GM12878 (cell line): ENCODE results near the gene DMWD. TPM values are rescaled to one million over a fixed set of nuclear protein-coding genes. Genes with fewer than 3 reads are reported as not detected.

Experiments
- ATAC-seq: fragments of 200-7000 bp; cut with Tn5 transposase; 3 replicates; pipeline ENCODE4 v1.9.1; 2020; ENCODE audit warnings: mild to moderate bottlenecking, moderate library complexity
- BruUV-seq: library from RNA; stranded (reverse); fragments of 400-500 nt; replicated peaks from 2 replicates; lab custom pipeline; 2021; lab: Mats Ljungman, UMichigan
- CTCF ChIA-PET: fragments of 300-600 bp; sonication (Branson Sonifier 250); formaldehyde crosslinking; extraction: SDS; loops from one replicate; lab custom pipeline; 2021; ENCODE audit warnings: inconsistent platforms; lab: Yijun Ruan, JAX
- POLR2A ChIA-PET: fragments of 350-600 bp; formaldehyde crosslinking; extraction: SDS; loops from one replicate; lab custom pipeline; 2021; ENCODE audit warnings: inconsistent platforms; lab: Charles Lee
- RAD21 ChIA-PET: fragments of 300-600 bp; sonication (Branson Sonifier 250); formaldehyde crosslinking; loops from one replicate; lab custom pipeline; 2023; ENCODE audit warnings: antibody characterized with exemption; ENCODE audit not compliant: unreplicated experiment; lab: Charles Lee
- SMC1A ChIA-PET: fragments of 300-600 bp; sonication (Branson Sonifier 250); formaldehyde crosslinking; loops from one replicate; lab custom pipeline; 2023; ENCODE audit not compliant: unreplicated experiment, uncharacterized antibody; lab: Charles Lee
- DNase-seq: peaks from one replicate; pipeline ENCODE4 v3.0.0-alpha.2; 2011; ENCODE audit warnings: low read depth, low spot score
- FAIRE-seq: peaks from 3 replicates; lab custom pipeline; 2011; peaks lifted over from hg19 to GRCh38; lab: Jason Lieb, UNC
- H2AFZ ChIP-seq: 2 replicates; pipeline ENCODE4 v1.6.0; 2011; ENCODE audit warnings: low read depth, low read length, control low read depth; ENCODE audit not compliant: control insufficient read depth
- H3K27ac ChIP-seq: 2 replicates; pipeline ENCODE4 v1.5.1; 2011; ENCODE audit warnings: control low read depth; ENCODE audit not compliant: control insufficient read depth, insufficient read depth
- H3K27me3 ChIP-seq, 2 experiments: replicated peaks in 1 of 2; 2 replicates each; pipeline versions ENCODE4 v1.6.0 to v1.6.1; 2011; ENCODE audit warnings: low read length in 1 of 2; ENCODE audit not compliant: control insufficient read depth in 2 of 2, insufficient read depth in 2 of 2
- H3K36me3 ChIP-seq, 2 experiments: 2 replicates each; pipeline ENCODE4 v1.5.1; 2011; ENCODE audit warnings: low read length in 1 of 2; ENCODE audit not compliant: control insufficient read depth in 2 of 2, insufficient read depth in 2 of 2
- H3K4me1 ChIP-seq: 2 replicates; pipeline ENCODE4 v1.6.1; 2011; ENCODE audit warnings: mild to moderate bottlenecking, low read length, moderate library complexity, mixed read lengths; ENCODE audit not compliant: control insufficient read depth, insufficient read depth
- H3K4me2 ChIP-seq: 2 replicates; pipeline ENCODE4 v1.6.0; 2011; ENCODE audit warnings: control low read depth; ENCODE audit not compliant: control insufficient read depth, insufficient read depth
- H3K4me3 ChIP-seq: fragments of 200-600 bp; sonication (generic); 2 replicates; pipeline ENCODE4 v1.5.1; 2016
- H3K79me2 ChIP-seq: 2 replicates; pipeline ENCODE4 v1.6.0; 2011; ENCODE audit warnings: low read length; ENCODE audit not compliant: control insufficient read depth, insufficient read depth
- H3K9ac ChIP-seq: 2 replicates; pipeline ENCODE4 v1.8.0; 2011; ENCODE audit warnings: low read length, control low read depth, mixed read lengths; ENCODE audit not compliant: control insufficient read depth, insufficient read depth
- H3K9me3 ChIP-seq: replicated peaks from 3 replicates; pipeline ENCODE4 v1.5.1; 2011; ENCODE audit warnings: mild to moderate bottlenecking, low read length; ENCODE audit not compliant: control insufficient read depth, insufficient read depth
- H4K20me1 ChIP-seq: 2 replicates; pipeline ENCODE4 v1.6.0; 2011; ENCODE audit not compliant: control insufficient read depth, insufficient read depth
- CBFB ChIP-seq: IDR thresholded peaks from 2 replicates; pipeline ENCODE4 v1.6.1; 2016; ENCODE audit warnings: antibody characterized with exemption, low read depth
- FOXM1 ChIP-seq: IDR thresholded peaks from 2 replicates; pipeline ENCODE4 v1.6.1; 2012; ENCODE audit warnings: low read depth, mild to moderate bottlenecking, inconsistent platforms, low read length, moderate library complexity
- NFYB ChIP-seq: IDR thresholded peaks from 2 replicates; pipeline ENCODE4 v1.6.1; 2011; ENCODE audit warnings: low read depth, mild to moderate bottlenecking, low read length, improper control_type of control experiment, moderate library complexity; ENCODE audit not compliant: insufficient read depth
- NR2F1 ChIP-seq: fragments of 450-650 bp; conservative IDR thresholded peaks from 2 replicates; pipeline ENCODE4 v1.6.1; 2017; ENCODE audit warnings: mild to moderate bottlenecking
- PBX3 ChIP-seq: IDR thresholded peaks from 2 replicates; pipeline ENCODE4 v1.6.1; 2011; ENCODE audit warnings: mild to moderate bottlenecking, low read depth, low read length, moderate library complexity; ENCODE audit not compliant: insufficient replicate concordance
- REST ChIP-seq: IDR thresholded peaks from 2 replicates; pipeline ENCODE4 v1.6.1; 2012; ENCODE audit warnings: mild to moderate bottlenecking, low read depth, low read length
- SMARCA5 ChIP-seq: fragments of 450-650 bp; IDR thresholded peaks from 2 replicates; pipeline ENCODE4 v1.6.1; 2017; ENCODE audit warnings: mild to moderate bottlenecking
- SMC3 ChIP-seq: IDR thresholded peaks from 2 replicates; pipeline ENCODE4 v1.6.1; 2011; ENCODE audit warnings: low read length, improper control_type of control experiment, borderline replicate concordance
- SREBF2 ChIP-seq: IDR thresholded peaks from 2 replicates; pipeline ENCODE4 v1.6.1; 2012; ENCODE audit warnings: mild to moderate bottlenecking, low read length
- SRF ChIP-seq, 2 experiments: IDR thresholded peaks; 2 replicates each; pipeline ENCODE4 v1.6.1; 2011; ENCODE audit warnings: low read depth in 2 of 2, low read length in 2 of 2, mild to moderate bottlenecking in 1 of 2, moderate library complexity in 1 of 2
- WGBS: methylation state at CpG from one replicate; pipeline ENCODE4 v1.1.6; 2016; ENCODE audit warnings: low lambda C conversion rate; ENCODE audit not compliant: insufficient replicate concordance, insufficient coverage; ENCODE audit errors: missing lambda C conversion rate; 5-methylcytosine and 5-hydroxymethylcytosine counted together
- in situ Hi-C: fragments of 300-500 bp; cut with MboI; formaldehyde crosslinking; loops from 9 replicates; pipeline ENCODE4 v1.14.3; 2018; ENCODE audit warnings: mixed read lengths
- intact Hi-C: fragments of 100-400 bp; cut with micrococcal nuclease; formaldehyde crosslinking; loops from one replicate; pipeline ENCODE4 v1.14.2; 2022; ENCODE audit not compliant: unreplicated experiment
- polyA plus RNA-seq, 11 experiments: library from polyadenylated mRNA; depleted of rRNA in 4 of 11; unstranded in 6 of 11; stranded (reverse) in 5 of 11; fragments of >200 nt; fragmentation: Nextera tagmentation in 4 of 11; fragmentation: Illumina TruSeq in 1 of 11; extraction: Ambion mirVana in 4 of 11; extraction: Trizol in 1 of 11; gene quantifications; 1 replicate in 1 of 11; 2 replicates in 10 of 11; pipeline versions ENCODE4 v1.2.1 to v1.2.3, GENCODE V29; 2011 to 2016; ENCODE audit warnings: inconsistent platforms in 2 of 11, missing spikeins in 2 of 11, low read depth in 1 of 11
- total RNA-seq, 4 experiments: library from RNA; depleted of rRNA in 3 of 4; stranded (reverse); fragments of >200 nt in 3 of 4; fragmentation: Illumina TruSeq in 1 of 4; extraction: Trizol in 1 of 4; gene quantifications; 2 replicates each; pipeline versions ENCODE4 v1.2.1 to v1.2.3, GENCODE V29; 2013 to 2021

The DMWD gene
- total and polyA plus RNA-seq, 10 of the 15 experiments (the other 5 are each of a cell fraction or from before 2014, with no cell fraction given): 3.5 to 56.0 (median 11.6) TPM

- Histone ChIP-seq H3K4me2 (no peak overlapping the region), H3K4me3 (no peak overlapping the region), H3K9ac (no peak overlapping the region), H3K79me2 (no peaks in the 10 kb centered on the region)
- in situ Hi-C loops: no loop called here
- 81% methylated on average over 12 of the region's 12 CpGs for WGBS
- BruUV-seq: no TSS peak
- TF ChIP-seq NR2F1 (no peak), NFYB (no peak), CBFB (no peak), FOXM1 (no peak)
- TF ChIP-seq, all 136 proteins: peak for 0
- Histone ChIP-seq H4K20me1 (no peaks in the 10 kb centered on the region), H3K27ac (no peak overlapping the region), H3K4me1 (peaks cover 12% of the 10 kb centered on the region), H3K9me3 (no peaks in the 10 kb centered on the region), H2AFZ (no peak overlapping the region), H3K27me3 (no peaks in the 10 kb centered on the region), H3K36me3 (no peaks in the 10 kb centered on the region)
- no peak for DNase-seq
- intact Hi-C loops: loop anchor here (10.0 kb wide), 1 partner anchor 181 kb away; the partner anchor contains the start of gene CCDC61
- no peak for ATAC-seq
- CTCF ChIA-PET: interaction anchor here (0.6 to 1.7 kb wide), 5 partner anchors 15 to 375 kb away, joined by 3 to 10 read pairs (median 3); partner anchors contain the start of gene SIX5
- RAD21 ChIA-PET: interaction anchor here (1.8 kb wide), 1 partner anchor 202 kb away, joined by 5 read pairs; no protein-coding TSS in a partner anchor
- SMC1A ChIA-PET: no interaction called here
- POLR2A ChIA-PET: no interaction called here
- no peak for FAIRE-seq
These were observed 21.6 kb upstream of the DMWD start for GRCh38 chr19:45814166-45814780.

GRCh38 chr19:45812297-45812696 lies 19.7 kb upstream of the DMWD start:
- no peaks in the 10 kb centered on the region for H3K36me3 ChIP-seq
- BruUV-seq: no TSS peak
- no peak overlapping the region for H2AFZ ChIP-seq
- POLR2A ChIA-PET: no interaction called here
- H3K9ac ChIP-seq: no peak overlapping the region
- H3K4me2 ChIP-seq: no peak overlapping the region
- H3K4me3 ChIP-seq: no peak overlapping the region
- RAD21 ChIA-PET: no interaction called here
- no peak overlapping the region for H3K27ac ChIP-seq
- no peaks in the 10 kb centered on the region for H4K20me1 ChIP-seq
- SMC1A ChIA-PET: no interaction called here
- WGBS: 98% methylated on average over 6 of the region's 6 CpGs
- H3K79me2 ChIP-seq: no peaks in the 10 kb centered on the region
- intact Hi-C loops: loop anchor here (10.0 kb wide), 1 partner anchor 183 kb away; the partner anchor contains the start of gene CCDC61
- CTCF ChIA-PET: no interaction called here
- DNase-seq (no peak), ATAC-seq (no peak), FAIRE-seq (no peak)
- in situ Hi-C loops: no loop called here
- H3K27me3 ChIP-seq: no peaks in the 10 kb centered on the region
- peaks cover 12% of the 10 kb centered on the region for H3K4me1 ChIP-seq
- H3K9me3 ChIP-seq: no peaks in the 10 kb centered on the region
- TF ChIP-seq SMC3 (no peak), REST (no peak), SRF (IDR thresholded peaks at IDR 0.05; ENCODE audit: low read depth in 2 of 2, low read length in 2 of 2) (no peak), PBX3 (no peak), SREBF2 (no peak), SMARCA5 (no peak)
